Measurements from ENCODE around the gene PVR.
"Not testable (repeated sequence)": the region's sequence is repeated elsewhere in the genome, so short reads cannot be mapped to it uniquely, and the experiment has no call there.

The PVR gene

GRCh38 chr19:44643605-44644401, at the start of gene PVR:
Gene PVR (plus strand): TSS chr19:44643910. CDS start chr19:44644097, 187 bp downstream.
- DNase-seq, result peak; percentile 32

- DNase-seq, result no peak
Observed at GRCh38 chr19:44596428-44597130, 47.1 kb upstream of the PVR start.

- DNase-seq, result no peak
Observed at GRCh38 chr19:44597131-44597491, 46.6 kb upstream of the PVR start.

- DNase-seq, result no peak
Observed at GRCh38 chr19:44598355-44598754, 45.4 kb upstream of the PVR start.

- no peak for DNase-seq
Observed at GRCh38 chr19:44598880-44599279, 44.8 kb upstream of the PVR start.

GRCh38 chr19:44600466-44600865, 43.2 kb upstream of the PVR start:
- no peak for DNase-seq

GRCh38 chr19:44602081-44602480, 41.6 kb upstream of the PVR start:
- no peak for DNase-seq

GRCh38 chr19:44603201-44603945, 40.3 kb upstream of the PVR start:
- DNase-seq, result no peak

GRCh38 chr19:44604241-44604640, 39.5 kb upstream of the PVR start:
- DNase-seq, result no peak

- DNase-seq, result no peak
Observed at GRCh38 chr19:44605547-44605946, 38.2 kb upstream of the PVR start.

GRCh38 chr19:44607049-44607448, 36.7 kb upstream of the PVR start:
- no peak for DNase-seq

GRCh38 chr19:44607917-44608316, 35.8 kb upstream of the PVR start:
- no peak for DNase-seq

GRCh38 chr19:44608391-44608821, 35.3 kb upstream of the PVR start:
- DNase-seq, result peak; percentile 10

GRCh38 chr19:44609219-44609618, 34.5 kb upstream of the PVR start:
- no peak for DNase-seq

- DNase-seq, result not testable (repeated sequence)
Observed at GRCh38 chr19:44610497-44610896, 33.2 kb upstream of the PVR start.

- no peak for DNase-seq
Observed at GRCh38 chr19:44611812-44612295, 31.9 kb upstream of the PVR start.

GRCh38 chr19:44613295-44614178, 30.2 kb upstream of the PVR start, which contains the start of gene IGSF23:
Gene IGSF23 (plus strand): TSS chr19:44613563. CDS start chr19:44613646, 83 bp downstream.
- DNase-seq, result no peak

GRCh38 chr19:44614313-44614712, 29.4 kb upstream of the PVR start:
- DNase-seq, result no peak

- no peak for DNase-seq
Observed at GRCh38 chr19:44615863-44616247, 27.9 kb upstream of the PVR start.

GRCh38 chr19:44617110-44617880, 26.4 kb upstream of the PVR start:
- no peak for DNase-seq

- no peak for DNase-seq
Observed at GRCh38 chr19:44618640-44619357, 24.9 kb upstream of the PVR start.
